B cell (primary cell): Measurements from ENCODE around the gene GAREM1.

ENCODE experiments used
- CTCF ChIP-seq: fragments of 200-600 bp; IDR thresholded peaks from one replicate; pipeline ENCODE4 v1.8.0; 2022; ENCODE audit warnings: antibody characterized with exemption, mild to moderate bottlenecking
- EZH2 ChIP-seq: IDR thresholded peaks from 2 replicates; pipeline ENCODE4 v1.6.1; 2012; ENCODE audit warnings: borderline replicate concordance, low read depth, mild to moderate bottlenecking, moderate library complexity, low read length; ENCODE audit not compliant: insufficient read depth, poor library complexity, severe bottlenecking

GRCh38 chr18:32299484-32299883 is 171.2 kb downstream of the GAREM1 start:
- TF ChIP-seq CTCF (no peak), EZH2 (no peak)
